Keratinocyte (primary cell): ENCODE measurements around the gene ACRBP. TPM values are rescaled to one million over a fixed set of nuclear protein-coding genes. Genes with fewer than 3 reads are reported as not detected.
A peak's percentile ranks its signal among the peaks of the same experiment; 100 is the strongest.

Experiments
- DNase-seq: peaks from one replicate; pipeline ENCODE4 v3.0.0-alpha.2; 2011; ENCODE audit warnings: low read depth, missing footprints, low spot score
- FAIRE-seq: peaks from 2 replicates; lab custom pipeline; 2011; peaks lifted over from hg19 to GRCh38; lab: Jason Lieb, UNC
- H2AFZ ChIP-seq: 2 replicates; pipeline ENCODE4 v1.6.0; 2012; ENCODE audit warnings: low read length, control low read depth, inconsistent platforms; ENCODE audit not compliant: control insufficient read depth
- H3K27ac ChIP-seq: 2 replicates; pipeline ENCODE4 v1.5.1; 2011; ENCODE audit warnings: low read length; ENCODE audit not compliant: control insufficient read depth, insufficient read depth
- H3K27me3 ChIP-seq: 3 replicates; pipeline ENCODE4 v1.6.0; 2011; ENCODE audit warnings: low read length; ENCODE audit not compliant: control insufficient read depth, insufficient read depth; ENCODE audit errors: extremely low read depth
- H3K36me3 ChIP-seq, 2 experiments: 2 replicates in 1 of 2; 3 replicates in 1 of 2; pipeline ENCODE4 v1.5.1; 2011; ENCODE audit warnings: low read length in 2 of 2, mild to moderate bottlenecking in 1 of 2; ENCODE audit not compliant: control insufficient read depth in 2 of 2, insufficient read depth in 2 of 2; ENCODE audit errors: extremely low read depth in 1 of 2
- H3K4me1 ChIP-seq: 3 replicates; pipeline ENCODE4 v1.5.1; 2011; ENCODE audit warnings: low read length; ENCODE audit not compliant: control insufficient read depth, insufficient read depth; ENCODE audit errors: extremely low read depth
- H3K4me2 ChIP-seq: 3 replicates; pipeline ENCODE4 v1.6.0; 2011; ENCODE audit warnings: low read depth, low read length; ENCODE audit not compliant: control insufficient read depth, insufficient read depth; ENCODE audit errors: extremely low read depth
- H3K4me3 ChIP-seq, 3 experiments: fragments of 200-600 bp in 1 of 3; sonication (generic) in 1 of 3; 2 replicates in 2 of 3; 3 replicates in 1 of 3; pipeline ENCODE4 v1.5.1; 2011 to 2016; ENCODE audit warnings: low read length in 3 of 3, mild to moderate bottlenecking in 3 of 3, control low read depth in 2 of 3, inconsistent platforms in 1 of 3, low read depth in 1 of 3, mixed read lengths in 1 of 3, mixed run types in 1 of 3, moderate library complexity in 1 of 3; ENCODE audit not compliant: control insufficient read depth in 2 of 3, insufficient read depth in 2 of 3; ENCODE audit errors: extremely low read depth in 1 of 3
- H3K79me2 ChIP-seq: 2 replicates; pipeline ENCODE4 v1.6.0; 2012; ENCODE audit warnings: low read length; ENCODE audit not compliant: control insufficient read depth, insufficient read depth
- H3K9ac ChIP-seq: 3 replicates; pipeline ENCODE4 v1.6.0; 2011; ENCODE audit warnings: low read length; ENCODE audit not compliant: control insufficient read depth, insufficient read depth; ENCODE audit errors: extremely low read depth
- H3K9me1 ChIP-seq: 3 replicates; pipeline ENCODE4 v1.6.0; 2011; ENCODE audit warnings: low read length; ENCODE audit not compliant: control insufficient read depth, insufficient read depth; ENCODE audit errors: extremely low read depth
- H3K9me3 ChIP-seq: 2 replicates; pipeline ENCODE4 v1.5.1; 2012; ENCODE audit warnings: low read depth, low read length; ENCODE audit not compliant: control insufficient read depth
- H4K20me1 ChIP-seq: 3 replicates; pipeline ENCODE4 v1.6.0; 2011; ENCODE audit warnings: low read length; ENCODE audit not compliant: control insufficient read depth, insufficient read depth; ENCODE audit errors: extremely low read depth
- CTCF ChIP-seq, 3 experiments: IDR thresholded peaks in 1 of 3; conservative IDR thresholded peaks in 1 of 3; optimal IDR thresholded peaks in 1 of 3; 2 replicates in 2 of 3; 3 replicates in 1 of 3; pipeline versions ENCODE3 to v1.5.1; 2011; ENCODE audit warnings: low read length in 3 of 3, mild to moderate bottlenecking in 3 of 3, moderate library complexity in 2 of 3, control low read depth in 1 of 3, inconsistent platforms in 1 of 3; ENCODE audit not compliant: insufficient read depth in 2 of 3; ENCODE audit errors: extremely low read depth in 1 of 3
- EZH2 ChIP-seq: IDR thresholded peaks from one replicate; pipeline ENCODE4 v1.6.1; 2012; ENCODE audit warnings: inconsistent platforms, mild to moderate bottlenecking, low read length, moderate library complexity
- dilution Hi-C: fragments of 300-500 bp; cut with MboI; formaldehyde crosslinking; loops from one replicate; pipeline ENCODE4 v1.7.0; 2020; ENCODE audit warnings: low sequenced_read_pairs; ENCODE audit not compliant: extremely low pct_ligation_motif_present
- polyA plus RNA-seq, 5 experiments: library from polyadenylated mRNA; depleted of rRNA in 3 of 5; stranded (reverse) in 3 of 5; stranded (forward) in 1 of 5; unstranded in 1 of 5; fragments of >200 nt; gene quantifications; 1 replicate in 1 of 5; 2 replicates in 3 of 5; 3 replicates in 1 of 5; pipeline versions ENCODE4 v1.2.1 to v1.2.3, GENCODE V29; 2011 to 2012; ENCODE audit warnings: missing spikeins in 2 of 5, low read depth in 1 of 5, low replicate concordance in 1 of 5

ACRBP gene
- polyA plus RNA-seq, 1 donor (not counting 4 experiments of a cell fraction or from before 2014, with no cell fraction given), result 0.09 TPM

- Histone ChIP-seq H3K4me1 (peaks cover 21% of the 10 kb centered on the region), H3K9me3 (peaks cover 1% of the 10 kb centered on the region), H2AFZ (no peak overlapping the region), H3K79me2 (peaks cover 6% of the 10 kb centered on the region), H3K9me1 (no peaks in the 10 kb centered on the region), H3K27ac (no peak overlapping the region), H3K36me3 (no peaks in the 10 kb centered on the region), H3K4me2 (no peak overlapping the region), H3K4me3 (no peak overlapping the region), H3K27me3 (no peaks in the 10 kb centered on the region), H4K20me1 (no peaks in the 10 kb centered on the region), H3K9ac (no peak overlapping the region)
- no peak for DNase-seq
- FAIRE-seq, result no peak
- no peak for TF ChIP-seq EZH2
- TF ChIP-seq CTCF (optimal IDR thresholded peaks at IDR 0.05 in 1 of 3, IDR thresholded peaks at IDR 0.05 in 1 of 3, conservative IDR thresholded peaks at IDR 0.05 in 1 of 3; ENCODE audit: extremely low read depth in 1 of 3, insufficient read depth in 2 of 3, low read length in 3 of 3), result no peak
- dilution Hi-C loops, result no loop called here
Observed at GRCh38 chr12:6638305-6638704, 8.9 kb downstream of the ACRBP start.

DNA sequence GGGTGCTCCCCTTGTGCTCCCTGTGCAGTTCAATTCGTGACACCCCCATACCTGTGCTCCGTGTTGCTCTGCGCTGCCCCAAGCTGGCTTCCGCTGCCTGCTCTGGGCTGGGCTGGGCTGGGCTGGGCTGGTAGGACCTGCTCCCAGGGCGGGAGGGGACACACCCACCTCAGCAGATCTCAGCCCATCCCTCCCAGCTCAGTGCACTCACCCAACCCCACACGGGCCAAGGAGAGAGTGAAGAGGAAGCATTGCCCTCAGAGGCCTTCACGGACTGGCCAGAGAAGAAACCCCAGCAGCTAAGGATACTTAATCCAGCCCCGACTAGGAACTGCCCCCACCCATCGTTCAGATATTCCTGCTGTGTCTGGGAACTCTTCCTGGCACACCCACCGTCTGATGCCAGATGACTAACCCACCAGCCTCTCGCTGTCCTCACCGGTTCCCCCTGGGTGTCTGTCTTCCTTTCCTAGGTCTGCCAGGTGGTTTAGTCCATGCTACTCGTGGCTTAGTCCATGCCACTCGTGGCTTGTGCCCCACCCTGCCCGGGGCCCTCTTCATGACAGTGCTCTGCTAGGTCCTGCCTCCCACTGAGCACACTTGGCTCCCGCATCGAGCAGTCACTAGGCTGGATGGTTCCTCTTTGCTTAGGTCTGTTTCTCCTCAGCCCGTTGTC lies 11.2 kb downstream of the ACRBP start, which contains the start of gene LPAR5:
Gene LPAR5 (minus strand): TSS at position 104 of the 676 bp plus-strand sequence. CDS start 14,711 bp downstream, outside the sequence.
- no peak for TF ChIP-seq EZH2
- no peak for TF ChIP-seq CTCF (optimal IDR thresholded peaks at IDR 0.05 in 1 of 3, IDR thresholded peaks at IDR 0.05 in 1 of 3, conservative IDR thresholded peaks at IDR 0.05 in 1 of 3; ENCODE audit: extremely low read depth in 1 of 3, insufficient read depth in 2 of 3, low read length in 3 of 3)
- dilution Hi-C loops, result no loop called here
- peaks cover 0 to 4% of the 10 kb centered on the region in 2 experiments for H3K36me3 ChIP-seq
- H2AFZ ChIP-seq, result peak within 1 kb of the TSS; percentile 97
- H3K9me1 ChIP-seq, result no peaks in the 10 kb centered on the region
- DNase-seq (peak; percentile 69), FAIRE-seq (peak; percentile 88)
- peaks cover 40% of the 10 kb centered on the region for H3K4me1 ChIP-seq
- H3K4me3 ChIP-seq, result peak within 1 kb of the TSS; percentile 45 to 75 (median 66)
- peak within 1 kb of the TSS; percentile 83 for H3K27ac ChIP-seq
- H3K9me3 ChIP-seq, result no peaks in the 10 kb centered on the region
- no peaks in the 10 kb centered on the region for H4K20me1 ChIP-seq
- peaks cover 13% of the 10 kb centered on the region for H3K79me2 ChIP-seq
- H3K9ac ChIP-seq, result peak within 1 kb of the TSS; percentile 84
- H3K4me2 ChIP-seq, result peak within 1 kb of the TSS; percentile 97
- H3K27me3 ChIP-seq, result no peaks in the 10 kb centered on the region
